H1 (cell line): Measurements from ENCODE around the gene LHX8. TPM values are rescaled to one million over a fixed set of nuclear protein-coding genes. Genes with fewer than 3 reads are reported as not detected.

ENCODE experiments used
- ATF3 ChIP-seq: IDR thresholded peaks from 2 replicates; pipeline ENCODE4 v1.6.1; 2011; ENCODE audit warnings: low read depth, mild to moderate bottlenecking, low read length; ENCODE audit not compliant: insufficient read depth
- CTBP2 ChIP-seq: IDR thresholded peaks from 2 replicates; pipeline ENCODE4 v1.7.0; 2011; ENCODE audit warnings: borderline replicate concordance, mild to moderate bottlenecking, moderate library complexity, mixed read lengths, low read length; ENCODE audit not compliant: insufficient read depth, insufficient read length
- GTF2F1 ChIP-seq: IDR thresholded peaks from 2 replicates; pipeline ENCODE4 v1.6.1; 2012; ENCODE audit warnings: low read depth, low read length, improper control_type of control experiment, borderline replicate concordance
- KDM4A ChIP-seq: IDR thresholded peaks from one replicate; pipeline ENCODE4 v1.7.1; 2012; ENCODE audit warnings: low read depth, mild to moderate bottlenecking, moderate library complexity, low read length, inconsistent platforms; ENCODE audit not compliant: severe bottlenecking
- RNF2 ChIP-seq: fragments of 200-900, 300-1000 bp; sonication (generic); IDR thresholded peaks from 2 replicates; pipeline ENCODE4 v1.7.1; 2016; ENCODE audit warnings: borderline replicate concordance, low read depth, mild to moderate bottlenecking, antibody characterized with exemption, low read length; ENCODE audit not compliant: poor library complexity, severe bottlenecking; ENCODE audit errors: missing control alignments
- SP2 ChIP-seq: IDR thresholded peaks from 2 replicates; pipeline ENCODE4 v1.6.1; 2012; ENCODE audit warnings: mild to moderate bottlenecking, low read length, inconsistent platforms
- polyA plus RNA-seq, 7 experiments: library from polyadenylated mRNA; depleted of rRNA in 3 of 7; stranded (reverse) in 5 of 7; unstranded in 2 of 7; fragments of >200 nt in 5 of 7; fragments of 200-250 nt in 2 of 7; gene quantifications; 1 replicate in 5 of 7; 2 replicates in 1 of 7; 4 replicates in 1 of 7; pipeline versions ENCODE4 v1.2.1 to v1.2.3, GENCODE V29; 2011 to 2013; ENCODE audit warnings: missing spikeins in 2 of 7, mixed read lengths in 2 of 7
- total RNA-seq: library from RNA; stranded (reverse); fragmentation: NEBNext Ultra II Directional; extraction: Animal tissue kit (Norgen Biotek cat#: 25700); gene quantifications from 2 replicates; pipeline ENCODE4 v1.2.1, GENCODE V29; 2021
- TF ChIP-seq, protein P1 (sequence below): IDR thresholded peaks from 2 replicates; pipeline ENCODE4 v1.6.1; 2012; ENCODE audit warnings: low read length, inconsistent platforms

LHX8 gene
- total and polyA plus RNA-seq, 2 of the 8 experiments (the other 6 are each of a cell fraction or from before 2014, with no cell fraction given), result 0.50 to 1.2 TPM

GRCh38 chr1:75136921-75137641 is 2.9 kb downstream of the LHX8 start (continued):
- no peak for TF ChIP-seq CTBP2
- no peak for TF ChIP-seq SP2
- TF ChIP-seq RNF2, result peak; percentile 80
- no peak for TF ChIP-seq ATF3
- no peak for TF ChIP-seq GTF2F1
- peak; percentile 5 for TF ChIP-seq KDM4A
- TF ChIP-seq, protein P1, sequence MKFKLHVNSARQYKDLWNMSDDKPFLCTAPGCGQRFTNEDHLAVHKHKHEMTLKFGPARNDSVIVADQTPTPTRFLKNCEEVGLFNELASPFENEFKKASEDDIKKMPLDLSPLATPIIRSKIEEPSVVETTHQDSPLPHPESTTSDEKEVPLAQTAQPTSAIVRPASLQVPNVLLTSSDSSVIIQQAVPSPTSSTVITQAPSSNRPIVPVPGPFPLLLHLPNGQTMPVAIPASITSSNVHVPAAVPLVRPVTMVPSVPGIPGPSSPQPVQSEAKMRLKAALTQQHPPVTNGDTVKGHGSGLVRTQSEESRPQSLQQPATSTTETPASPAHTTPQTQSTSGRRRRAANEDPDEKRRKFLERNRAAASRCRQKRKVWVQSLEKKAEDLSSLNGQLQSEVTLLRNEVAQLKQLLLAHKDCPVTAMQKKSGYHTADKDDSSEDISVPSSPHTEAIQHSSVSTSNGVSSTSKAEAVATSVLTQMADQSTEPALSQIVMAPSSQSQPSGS, result no peak
- TF ChIP-seq, all 59 proteins: peak for 7
